Retinal pigment epithelial cell (primary cell): ENCODE measurements around the gene UXS1.
A peak's percentile ranks its signal among the peaks of the same experiment; 100 is the strongest.

Experiments used
- DNase-seq: peaks from one replicate; pipeline ENCODE4 v3.0.0-alpha.2; 2010; ENCODE audit warnings: low read depth
- H3K4me3 ChIP-seq: 2 replicates; pipeline ENCODE4 v1.5.1; 2011; ENCODE audit warnings: mild to moderate bottlenecking, low read length, control low read depth, moderate library complexity
- TF ChIP-seq, protein P1 (sequence below): conservative IDR thresholded peaks from 2 replicates; pipeline ENCODE4 v1.5.1; 2011; ENCODE audit warnings: low read depth, low read length, control low read depth, inconsistent platforms

UXS1 gene

GRCh38 chr2:106090916-106091618, 103.0 kb downstream of the UXS1 start:
- TF ChIP-seq, protein P1, sequence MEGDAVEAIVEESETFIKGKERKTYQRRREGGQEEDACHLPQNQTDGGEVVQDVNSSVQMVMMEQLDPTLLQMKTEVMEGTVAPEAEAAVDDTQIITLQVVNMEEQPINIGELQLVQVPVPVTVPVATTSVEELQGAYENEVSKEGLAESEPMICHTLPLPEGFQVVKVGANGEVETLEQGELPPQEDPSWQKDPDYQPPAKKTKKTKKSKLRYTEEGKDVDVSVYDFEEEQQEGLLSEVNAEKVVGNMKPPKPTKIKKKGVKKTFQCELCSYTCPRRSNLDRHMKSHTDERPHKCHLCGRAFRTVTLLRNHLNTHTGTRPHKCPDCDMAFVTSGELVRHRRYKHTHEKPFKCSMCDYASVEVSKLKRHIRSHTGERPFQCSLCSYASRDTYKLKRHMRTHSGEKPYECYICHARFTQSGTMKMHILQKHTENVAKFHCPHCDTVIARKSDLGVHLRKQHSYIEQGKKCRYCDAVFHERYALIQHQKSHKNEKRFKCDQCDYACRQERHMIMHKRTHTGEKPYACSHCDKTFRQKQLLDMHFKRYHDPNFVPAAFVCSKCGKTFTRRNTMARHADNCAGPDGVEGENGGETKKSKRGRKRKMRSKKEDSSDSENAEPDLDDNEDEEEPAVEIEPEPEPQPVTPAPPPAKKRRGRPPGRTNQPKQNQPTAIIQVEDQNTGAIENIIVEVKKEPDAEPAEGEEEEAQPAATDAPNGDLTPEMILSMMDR = no peak
- H3K4me3 ChIP-seq = no peak overlapping the region

GRCh38 chr2:106089611-106090010, 104.5 kb downstream of the UXS1 start:
- TF ChIP-seq, protein P1 = no peak
- H3K4me3 ChIP-seq = no peak overlapping the region
- no peak for DNase-seq

More at GRCh38 chr2:106090916-106091618, 103.0 kb downstream of the UXS1 start:
- no peak for DNase-seq

GRCh38 chr2:106085181-106085940, 108.7 kb downstream of the UXS1 start:
- TF ChIP-seq, protein P1 = peak; percentile 50
- DNase-seq = no peak
- no peak overlapping the region for H3K4me3 ChIP-seq

- no peak overlapping the region for H3K4me3 ChIP-seq
- TF ChIP-seq, protein P1 = no peak
- no peak for DNase-seq
Observed at GRCh38 chr2:106080959-106081358, 113.1 kb downstream of the UXS1 start.

DNA sequence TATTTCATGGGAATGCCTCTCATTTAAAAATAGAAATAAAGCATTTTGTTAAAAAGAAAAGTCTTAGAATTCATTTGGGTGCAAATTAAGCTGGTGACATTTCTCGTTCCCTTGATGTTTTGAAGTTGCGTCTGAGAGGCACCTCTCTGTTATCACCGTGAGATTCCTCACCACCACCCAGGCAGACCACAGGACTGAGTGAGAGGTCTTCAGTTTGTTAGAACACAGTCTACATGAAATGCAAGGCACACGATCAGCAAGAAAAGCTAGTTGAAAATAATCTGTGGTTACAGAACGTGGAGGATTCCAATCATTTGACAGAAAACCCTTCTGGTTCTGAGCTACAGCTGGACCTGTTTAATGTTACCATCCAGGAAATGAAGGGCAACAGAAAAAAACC, 116.0 kb downstream of the UXS1 start:
- no peak for DNase-seq
- H3K4me3 ChIP-seq = no peak overlapping the region
- TF ChIP-seq, protein P1 = no peak

DNA sequence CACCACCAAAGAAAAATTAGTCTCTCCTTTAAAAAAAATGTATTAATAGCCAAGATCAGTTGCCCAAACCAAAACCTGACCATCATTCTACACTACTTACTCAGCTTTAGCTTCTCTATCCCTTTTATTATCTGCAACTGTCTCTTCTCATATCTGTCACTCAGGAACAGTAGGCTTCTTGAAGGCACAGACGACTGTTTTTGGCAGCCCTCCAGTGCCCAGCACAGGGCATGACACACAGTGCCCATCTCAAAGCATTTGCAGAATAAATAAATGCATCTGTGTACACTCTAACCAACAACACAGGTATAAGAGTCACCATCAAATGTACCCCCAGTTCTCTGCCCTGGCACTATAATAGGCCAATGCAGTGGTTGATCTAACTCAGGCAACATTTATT, 117.2 kb downstream of the UXS1 start:
- DNase-seq = no peak
- TF ChIP-seq, protein P1 = no peak
- H3K4me3 ChIP-seq = no peak overlapping the region

GRCh38 chr2:106075048-106075447, 119.1 kb downstream of the UXS1 start:
- TF ChIP-seq, protein P1 = no peak
- DNase-seq = no peak
- H3K4me3 ChIP-seq = no peak overlapping the region
